22Rv1 (cell line): Measurements from ENCODE around the gene ASB16.

Experiments
- ZFX ChIP-seq: fragments of 450-650 bp; IDR thresholded peaks from 2 replicates; pipeline ENCODE4 v1.6.1; 2017; ENCODE audit warnings: antibody characterized with exemption, borderline replicate concordance
- TF ChIP-seq, protein P1 (sequence below): fragments of 450-650 bp; IDR thresholded peaks from 2 replicates; pipeline ENCODE4 v1.5.1; 2017; ENCODE audit warnings: mild to moderate bottlenecking

DNA sequence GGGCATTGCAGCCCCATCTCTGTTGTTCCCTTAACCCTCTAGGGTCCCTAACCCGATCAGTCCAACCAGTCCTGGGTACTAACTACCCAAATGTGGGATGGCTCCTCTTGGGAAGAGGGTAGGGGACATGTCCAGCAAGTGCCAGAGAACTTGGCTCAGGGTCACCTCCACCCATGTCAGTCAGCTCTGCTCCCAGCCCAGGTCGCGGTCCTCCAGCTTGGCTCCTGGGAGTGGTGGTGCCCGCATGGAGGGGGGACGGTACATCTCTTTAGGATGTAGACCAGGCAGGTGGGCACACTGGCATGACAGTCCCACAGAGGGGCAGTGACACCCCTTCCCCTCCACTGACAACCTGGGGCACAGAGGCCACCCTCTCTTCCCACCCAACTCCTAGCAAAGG, 22.2 kb downstream of the ASB16 start:
- TF ChIP-seq, protein P1, sequence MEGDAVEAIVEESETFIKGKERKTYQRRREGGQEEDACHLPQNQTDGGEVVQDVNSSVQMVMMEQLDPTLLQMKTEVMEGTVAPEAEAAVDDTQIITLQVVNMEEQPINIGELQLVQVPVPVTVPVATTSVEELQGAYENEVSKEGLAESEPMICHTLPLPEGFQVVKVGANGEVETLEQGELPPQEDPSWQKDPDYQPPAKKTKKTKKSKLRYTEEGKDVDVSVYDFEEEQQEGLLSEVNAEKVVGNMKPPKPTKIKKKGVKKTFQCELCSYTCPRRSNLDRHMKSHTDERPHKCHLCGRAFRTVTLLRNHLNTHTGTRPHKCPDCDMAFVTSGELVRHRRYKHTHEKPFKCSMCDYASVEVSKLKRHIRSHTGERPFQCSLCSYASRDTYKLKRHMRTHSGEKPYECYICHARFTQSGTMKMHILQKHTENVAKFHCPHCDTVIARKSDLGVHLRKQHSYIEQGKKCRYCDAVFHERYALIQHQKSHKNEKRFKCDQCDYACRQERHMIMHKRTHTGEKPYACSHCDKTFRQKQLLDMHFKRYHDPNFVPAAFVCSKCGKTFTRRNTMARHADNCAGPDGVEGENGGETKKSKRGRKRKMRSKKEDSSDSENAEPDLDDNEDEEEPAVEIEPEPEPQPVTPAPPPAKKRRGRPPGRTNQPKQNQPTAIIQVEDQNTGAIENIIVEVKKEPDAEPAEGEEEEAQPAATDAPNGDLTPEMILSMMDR = no peak
- no peak for TF ChIP-seq ZFX
